SH-SY5Y (cell line): ENCODE data around the gene TMEM91.

Experiments used
- GATA2 ChIP-seq: IDR thresholded peaks from 2 replicates; pipeline ENCODE4 v1.6.1; 2011; ENCODE audit warnings: mild to moderate bottlenecking, low read depth, low read length
- GATA3 ChIP-seq: IDR thresholded peaks from 2 replicates; pipeline ENCODE4 v1.6.1; 2011; ENCODE audit warnings: low read depth, mild to moderate bottlenecking, low read length, moderate library complexity

DNA sequence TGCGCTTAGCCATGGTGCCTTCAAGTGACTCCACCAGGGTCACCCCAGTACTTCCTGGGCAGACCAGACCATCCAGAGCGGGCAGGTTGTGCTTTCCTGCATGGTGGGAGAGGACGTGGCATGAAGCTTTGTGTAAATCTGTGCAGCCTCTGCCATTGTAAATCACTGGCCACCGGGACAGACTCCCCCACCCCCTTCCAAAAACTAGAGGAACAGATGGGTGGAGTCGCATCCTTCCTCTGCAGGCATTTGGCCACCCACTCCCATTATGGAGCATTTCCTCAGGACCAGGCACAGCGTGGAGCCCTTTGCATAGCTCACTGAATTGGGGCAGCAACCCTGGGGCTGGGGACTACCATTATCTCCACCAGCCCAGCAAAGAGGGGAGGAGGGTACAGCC is 29.4 kb downstream of the TMEM91 start:
- no peak for TF ChIP-seq GATA3
- TF ChIP-seq GATA2: no peak
